ENCODE results near the gene TMPO. TPM values are rescaled to one million over a fixed set of nuclear protein-coding genes. Genes with fewer than 3 reads are reported as not detected.
"Not testable (repeated sequence)": the region's sequence is repeated elsewhere in the genome, so short reads cannot be mapped to it uniquely, and the experiment has no call there.

TMPO gene
- total RNA-seq, 1 donor from 2014 or later, result 45.0 TPM

- FAIRE-seq, result no peak
- Histone ChIP-seq H3K27me3 (ENCODE audit: control insufficient read depth, insufficient read depth, low read length) (no peaks in the 10 kb centered on the region), H3K4me3 (ENCODE audit: low read depth, low read length) (peak overlapping the region; percentile 62), H3K36me3 (ENCODE audit: control insufficient read depth, insufficient read depth, low read length) (no peaks in the 10 kb centered on the region)
- TF ChIP-seq CTCF (IDR thresholded peaks at IDR 0.05; ENCODE audit: insufficient read depth, low read length, severe bottlenecking), result no peak
- no peak for DNase-seq (ENCODE audit: low read depth)
These were observed 11.1 kb upstream of the TMPO start for GRCh38 chr12:98504368-98504617.

- Histone ChIP-seq H3K36me3 (ENCODE audit: control insufficient read depth, insufficient read depth, low read length) (no peaks in the 10 kb centered on the region), H3K4me3 (ENCODE audit: low read depth, low read length) (no peak overlapping the region), H3K27me3 (ENCODE audit: control insufficient read depth, insufficient read depth, low read length) (no peaks in the 10 kb centered on the region)
- TF ChIP-seq CTCF (IDR thresholded peaks at IDR 0.05; ENCODE audit: insufficient read depth, low read length, severe bottlenecking), result no peak
- FAIRE-seq (no peak), DNase-seq (ENCODE audit: low read depth) (no peak)
These were observed 6.3 kb upstream of the TMPO start for GRCh38 chr12:98509063-98509462.

- H3K36me3 ChIP-seq (ENCODE audit: control insufficient read depth, insufficient read depth, low read length); FAIRE-seq; H3K4me3 ChIP-seq (ENCODE audit: low read depth, low read length); DNase-seq (ENCODE audit: low read depth); H3K27me3 ChIP-seq (ENCODE audit: control insufficient read depth, insufficient read depth, low read length): not testable (repeated sequence)
These were observed 3.6 kb upstream of the TMPO start for GRCh38 chr12:98511806-98512205.

GRCh38 chr12:98513379-98514322 is 1.7 kb upstream of the TMPO start:
- H3K27me3 ChIP-seq (ENCODE audit: control insufficient read depth, insufficient read depth, low read length), result no peaks in the 10 kb centered on the region
- TF ChIP-seq CTCF (IDR thresholded peaks at IDR 0.05; ENCODE audit: insufficient read depth, low read length, severe bottlenecking), result no peak
- no peak overlapping the region for H3K4me3 ChIP-seq (ENCODE audit: low read depth, low read length)
- H3K36me3 ChIP-seq (ENCODE audit: control insufficient read depth, insufficient read depth, low read length), result no peaks in the 10 kb centered on the region
- FAIRE-seq, result no peak
- DNase-seq (ENCODE audit: low read depth), result no peak

- FAIRE-seq, result no peak
- no peak for DNase-seq (ENCODE audit: low read depth)
- no peak for TF ChIP-seq CTCF (IDR thresholded peaks at IDR 0.05; ENCODE audit: insufficient read depth, low read length, severe bottlenecking)
These were observed 456 bp upstream of the TMPO start for GRCh38 chr12:98514982-98515286.

GRCh38 chr12:98516111-98516873 is 902 bp downstream of the TMPO start:
- DNase-seq (ENCODE audit: low read depth) (peak; percentile 76), FAIRE-seq (no peak)
- H3K36me3 ChIP-seq (ENCODE audit: control insufficient read depth, insufficient read depth, low read length), result no peaks in the 10 kb centered on the region
- TF ChIP-seq CTCF (IDR thresholded peaks at IDR 0.05; ENCODE audit: insufficient read depth, low read length, severe bottlenecking), result peak; percentile 68
- no peaks in the 10 kb centered on the region for H3K27me3 ChIP-seq (ENCODE audit: control insufficient read depth, insufficient read depth, low read length)
- H3K4me3 ChIP-seq (ENCODE audit: low read depth, low read length), result peak overlapping the region; percentile 96

More at GRCh38 chr12:98514982-98515286, 456 bp upstream of the TMPO start:
- Histone ChIP-seq H3K36me3 (ENCODE audit: control insufficient read depth, insufficient read depth, low read length) (no peaks in the 10 kb centered on the region), H3K4me3 (ENCODE audit: low read depth, low read length) (peak overlapping the region; percentile 96), H3K27me3 (ENCODE audit: control insufficient read depth, insufficient read depth, low read length) (no peaks in the 10 kb centered on the region)

Measured in bronchial epithelial cell (primary cell).